HEK293 (cell line): ENCODE data around the gene ILK.

Experiments used
- SP2 ChIP-seq: fragments of 450-650 bp; formaldehyde crosslinking; IDR thresholded peaks from 2 replicates; pipeline ENCODE4 v1.5.1; 2016; ENCODE audit warnings: missing biosample characterization, missing genetic modification characterization
- TRIM28 ChIP-seq: IDR thresholded peaks from 2 replicates; pipeline ENCODE4 v1.6.1; 2011; ENCODE audit warnings: low read length, control low read depth, borderline replicate concordance
- WT1 ChIP-seq: fragments of 450-650 bp; formaldehyde crosslinking; IDR thresholded peaks from 2 replicates; pipeline ENCODE4 v1.5.1; 2016; ENCODE audit warnings: missing biosample characterization, missing genetic modification characterization
- ZNF121 ChIP-seq: fragments of 450-650 bp; formaldehyde crosslinking; IDR thresholded peaks from 2 replicates; pipeline ENCODE4 v1.5.1; 2016; ENCODE audit warnings: missing biosample characterization, missing genetic modification characterization
- ZNF792 ChIP-seq: fragments of 450-650 bp; formaldehyde crosslinking; IDR thresholded peaks from 2 replicates; pipeline ENCODE4 v1.5.1; 2016; ENCODE audit warnings: missing biosample characterization, missing genetic modification characterization
- ZNF830 ChIP-seq: fragments of 450-650 bp; IDR thresholded peaks from 2 replicates; pipeline ENCODE4 v1.5.0; 2018; ENCODE audit warnings: missing biosample characterization, missing genetic modification characterization, low read depth, mild to moderate bottlenecking, moderate library complexity
- ZNF837 ChIP-seq: fragments of 450-650 bp; formaldehyde crosslinking; IDR thresholded peaks from 2 replicates; pipeline ENCODE4 v1.5.1; 2016; ENCODE audit warnings: missing biosample characterization, missing genetic modification characterization
- TF ChIP-seq, protein P1 (sequence below): fragments of 450-650 bp; formaldehyde crosslinking; IDR thresholded peaks from 2 replicates; pipeline ENCODE4 v1.5.1; 2016; ENCODE audit warnings: missing biosample characterization, missing genetic modification characterization
- TF ChIP-seq, protein P2 (sequence below): fragments of 450-650 bp; formaldehyde crosslinking; IDR thresholded peaks from 2 replicates; pipeline ENCODE4 v1.5.1; 2016; ENCODE audit warnings: missing biosample characterization, missing genetic modification characterization, low read depth
- TF ChIP-seq, protein P3 (sequence below): fragments of 450-650 bp; formaldehyde crosslinking; IDR thresholded peaks from 2 replicates; pipeline ENCODE4 v1.5.1; 2016; ENCODE audit warnings: missing biosample characterization, missing genetic modification characterization
- TF ChIP-seq, protein P4 (sequence below): sonication (generic); formaldehyde crosslinking; IDR thresholded peaks from 2 replicates; pipeline ENCODE4 v1.8.1; 2022; ENCODE audit warnings: mild to moderate bottlenecking, moderate library complexity, missing genetic modification reagents
- TF ChIP-seq, protein P5 (sequence below): IDR thresholded peaks from 2 replicates; pipeline ENCODE4 v1.6.1; 2011; ENCODE audit warnings: mild to moderate bottlenecking, low read depth, low read length, borderline replicate concordance
- TF ChIP-seq, protein P6 (sequence below): fragments of 450-650 bp; formaldehyde crosslinking; IDR thresholded peaks from 2 replicates; pipeline ENCODE4 v1.5.1; 2017; ENCODE audit warnings: missing biosample characterization, missing genetic modification characterization
- TF ChIP-seq, protein P7 (sequence below): fragments of 450-650 bp; formaldehyde crosslinking; IDR thresholded peaks from 2 replicates; pipeline ENCODE4 v1.5.1; 2016; ENCODE audit warnings: missing biosample characterization, missing genetic modification characterization

DNA sequence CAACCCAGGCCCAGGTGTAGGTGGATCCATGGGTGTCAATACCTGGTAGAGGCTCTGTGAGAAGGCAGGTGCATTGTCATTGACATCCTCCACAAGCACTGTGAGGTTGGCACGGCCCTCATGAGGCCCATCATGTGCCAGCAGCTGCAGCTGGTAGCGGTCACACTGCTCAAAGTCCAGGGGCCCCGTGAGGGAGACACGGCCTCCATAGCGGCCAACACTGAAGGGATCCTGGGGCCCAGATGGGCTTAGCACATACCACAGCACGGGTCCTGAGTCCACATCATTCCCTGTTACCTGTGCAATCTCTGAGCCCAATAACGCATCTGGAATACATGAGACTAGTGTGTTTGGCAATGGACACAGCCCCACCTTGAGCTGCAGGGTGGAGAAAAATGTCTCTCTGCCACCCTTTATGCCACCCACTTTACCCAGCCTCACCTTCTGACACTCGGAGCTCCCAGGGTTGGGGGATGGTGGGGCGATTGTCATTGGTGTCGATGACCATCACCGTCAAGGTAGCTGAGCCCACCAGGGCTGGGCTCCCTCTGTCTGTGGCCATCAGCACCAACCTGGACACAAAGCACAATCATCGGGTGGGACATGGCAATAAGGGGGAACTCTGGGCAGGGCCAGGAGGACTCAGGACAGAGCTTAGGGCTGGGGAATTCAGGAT is 21.7 kb downstream of the ILK start:
- no peak for TF ChIP-seq WT1
- TF ChIP-seq, protein P1, sequence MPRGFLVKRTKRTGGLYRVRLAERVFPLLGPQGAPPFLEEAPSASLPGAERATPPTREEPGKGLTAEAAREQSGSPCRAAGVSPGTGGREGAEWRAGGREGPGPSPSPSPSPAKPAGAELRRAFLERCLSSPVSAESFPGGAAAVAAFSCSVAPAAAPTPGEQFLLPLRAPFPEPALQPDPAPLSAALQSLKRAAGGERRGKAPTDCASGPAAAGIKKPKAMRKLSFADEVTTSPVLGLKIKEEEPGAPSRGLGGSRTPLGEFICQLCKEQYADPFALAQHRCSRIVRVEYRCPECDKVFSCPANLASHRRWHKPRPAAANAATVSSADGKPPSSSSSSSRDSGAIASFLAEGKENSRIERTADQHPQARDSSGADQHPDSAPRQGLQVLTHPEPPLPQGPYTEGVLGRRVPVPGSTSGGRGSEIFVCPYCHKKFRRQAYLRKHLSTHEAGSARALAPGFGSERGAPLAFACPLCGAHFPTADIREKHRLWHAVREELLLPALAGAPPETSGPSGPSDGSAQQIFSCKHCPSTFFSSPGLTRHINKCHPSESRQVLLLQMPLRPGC, result no peak
- TF ChIP-seq, protein P2, sequence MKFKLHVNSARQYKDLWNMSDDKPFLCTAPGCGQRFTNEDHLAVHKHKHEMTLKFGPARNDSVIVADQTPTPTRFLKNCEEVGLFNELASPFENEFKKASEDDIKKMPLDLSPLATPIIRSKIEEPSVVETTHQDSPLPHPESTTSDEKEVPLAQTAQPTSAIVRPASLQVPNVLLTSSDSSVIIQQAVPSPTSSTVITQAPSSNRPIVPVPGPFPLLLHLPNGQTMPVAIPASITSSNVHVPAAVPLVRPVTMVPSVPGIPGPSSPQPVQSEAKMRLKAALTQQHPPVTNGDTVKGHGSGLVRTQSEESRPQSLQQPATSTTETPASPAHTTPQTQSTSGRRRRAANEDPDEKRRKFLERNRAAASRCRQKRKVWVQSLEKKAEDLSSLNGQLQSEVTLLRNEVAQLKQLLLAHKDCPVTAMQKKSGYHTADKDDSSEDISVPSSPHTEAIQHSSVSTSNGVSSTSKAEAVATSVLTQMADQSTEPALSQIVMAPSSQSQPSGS (tag by site-specific recombination), result no peak
- TF ChIP-seq, protein P3, sequence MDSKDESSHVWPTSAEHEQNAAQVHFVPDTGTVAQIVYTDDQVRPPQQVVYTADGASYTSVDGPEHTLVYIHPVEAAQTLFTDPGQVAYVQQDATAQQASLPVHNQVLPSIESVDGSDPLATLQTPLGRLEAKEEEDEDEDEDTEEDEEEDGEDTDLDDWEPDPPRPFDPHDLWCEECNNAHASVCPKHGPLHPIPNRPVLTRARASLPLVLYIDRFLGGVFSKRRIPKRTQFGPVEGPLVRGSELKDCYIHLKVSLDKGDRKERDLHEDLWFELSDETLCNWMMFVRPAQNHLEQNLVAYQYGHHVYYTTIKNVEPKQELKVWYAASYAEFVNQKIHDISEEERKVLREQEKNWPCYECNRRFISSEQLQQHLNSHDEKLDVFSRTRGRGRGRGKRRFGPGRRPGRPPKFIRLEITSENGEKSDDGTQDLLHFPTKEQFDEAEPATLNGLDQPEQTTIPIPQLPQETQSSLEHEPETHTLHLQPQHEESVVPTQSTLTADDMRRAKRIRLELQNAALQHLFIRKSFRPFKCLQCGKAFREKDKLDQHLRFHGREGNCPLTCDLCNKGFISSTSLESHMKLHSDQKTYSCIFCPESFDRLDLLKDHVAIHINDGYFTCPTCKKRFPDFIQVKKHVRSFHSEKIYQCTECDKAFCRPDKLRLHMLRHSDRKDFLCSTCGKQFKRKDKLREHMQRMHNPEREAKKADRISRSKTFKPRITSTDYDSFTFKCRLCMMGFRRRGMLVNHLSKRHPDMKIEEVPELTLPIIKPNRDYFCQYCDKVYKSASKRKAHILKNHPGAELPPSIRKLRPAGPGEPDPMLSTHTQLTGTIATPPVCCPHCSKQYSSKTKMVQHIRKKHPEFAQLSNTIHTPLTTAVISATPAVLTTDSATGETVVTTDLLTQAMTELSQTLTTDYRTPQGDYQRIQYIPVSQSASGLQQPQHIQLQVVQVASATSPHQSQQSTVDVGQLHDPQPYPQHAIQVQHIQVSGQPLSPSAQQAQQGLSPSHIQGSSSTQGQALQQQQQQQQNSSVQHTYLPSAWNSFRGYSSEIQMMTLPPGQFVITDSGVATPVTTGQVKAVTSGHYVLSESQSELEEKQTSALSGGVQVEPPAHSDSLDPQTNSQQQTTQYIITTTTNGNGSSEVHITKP (tag by site-specific recombination), result no peak
- TF ChIP-seq TRIM28, result no peak
- TF ChIP-seq, protein P4, sequence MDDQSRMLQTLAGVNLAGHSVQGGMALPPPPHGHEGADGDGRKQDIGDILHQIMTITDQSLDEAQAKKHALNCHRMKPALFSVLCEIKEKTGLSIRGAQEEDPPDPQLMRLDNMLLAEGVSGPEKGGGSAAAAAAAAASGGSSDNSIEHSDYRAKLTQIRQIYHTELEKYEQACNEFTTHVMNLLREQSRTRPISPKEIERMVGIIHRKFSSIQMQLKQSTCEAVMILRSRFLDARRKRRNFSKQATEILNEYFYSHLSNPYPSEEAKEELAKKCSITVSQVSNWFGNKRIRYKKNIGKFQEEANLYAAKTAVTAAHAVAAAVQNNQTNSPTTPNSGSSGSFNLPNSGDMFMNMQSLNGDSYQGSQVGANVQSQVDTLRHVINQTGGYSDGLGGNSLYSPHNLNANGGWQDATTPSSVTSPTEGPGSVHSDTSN (CRISPR knock-in tag), result no peak
- TF ChIP-seq ZNF792, result no peak
- no peak for TF ChIP-seq SP2 (tag by site-specific recombination)
- TF ChIP-seq, protein P5, sequence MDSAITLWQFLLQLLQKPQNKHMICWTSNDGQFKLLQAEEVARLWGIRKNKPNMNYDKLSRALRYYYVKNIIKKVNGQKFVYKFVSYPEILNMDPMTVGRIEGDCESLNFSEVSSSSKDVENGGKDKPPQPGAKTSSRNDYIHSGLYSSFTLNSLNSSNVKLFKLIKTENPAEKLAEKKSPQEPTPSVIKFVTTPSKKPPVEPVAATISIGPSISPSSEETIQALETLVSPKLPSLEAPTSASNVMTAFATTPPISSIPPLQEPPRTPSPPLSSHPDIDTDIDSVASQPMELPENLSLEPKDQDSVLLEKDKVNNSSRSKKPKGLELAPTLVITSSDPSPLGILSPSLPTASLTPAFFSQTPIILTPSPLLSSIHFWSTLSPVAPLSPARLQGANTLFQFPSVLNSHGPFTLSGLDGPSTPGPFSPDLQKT, result no peak
- TF ChIP-seq, protein P6, sequence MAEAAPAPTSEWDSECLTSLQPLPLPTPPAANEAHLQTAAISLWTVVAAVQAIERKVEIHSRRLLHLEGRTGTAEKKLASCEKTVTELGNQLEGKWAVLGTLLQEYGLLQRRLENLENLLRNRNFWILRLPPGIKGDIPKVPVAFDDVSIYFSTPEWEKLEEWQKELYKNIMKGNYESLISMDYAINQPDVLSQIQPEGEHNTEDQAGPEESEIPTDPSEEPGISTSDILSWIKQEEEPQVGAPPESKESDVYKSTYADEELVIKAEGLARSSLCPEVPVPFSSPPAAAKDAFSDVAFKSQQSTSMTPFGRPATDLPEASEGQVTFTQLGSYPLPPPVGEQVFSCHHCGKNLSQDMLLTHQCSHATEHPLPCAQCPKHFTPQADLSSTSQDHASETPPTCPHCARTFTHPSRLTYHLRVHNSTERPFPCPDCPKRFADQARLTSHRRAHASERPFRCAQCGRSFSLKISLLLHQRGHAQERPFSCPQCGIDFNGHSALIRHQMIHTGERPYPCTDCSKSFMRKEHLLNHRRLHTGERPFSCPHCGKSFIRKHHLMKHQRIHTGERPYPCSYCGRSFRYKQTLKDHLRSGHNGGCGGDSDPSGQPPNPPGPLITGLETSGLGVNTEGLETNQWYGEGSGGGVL, result no peak
- no peak for TF ChIP-seq ZNF121 (tag by site-specific recombination)
- TF ChIP-seq ZNF830 (tag by site-specific recombination), result no peak
- TF ChIP-seq, protein P7, sequence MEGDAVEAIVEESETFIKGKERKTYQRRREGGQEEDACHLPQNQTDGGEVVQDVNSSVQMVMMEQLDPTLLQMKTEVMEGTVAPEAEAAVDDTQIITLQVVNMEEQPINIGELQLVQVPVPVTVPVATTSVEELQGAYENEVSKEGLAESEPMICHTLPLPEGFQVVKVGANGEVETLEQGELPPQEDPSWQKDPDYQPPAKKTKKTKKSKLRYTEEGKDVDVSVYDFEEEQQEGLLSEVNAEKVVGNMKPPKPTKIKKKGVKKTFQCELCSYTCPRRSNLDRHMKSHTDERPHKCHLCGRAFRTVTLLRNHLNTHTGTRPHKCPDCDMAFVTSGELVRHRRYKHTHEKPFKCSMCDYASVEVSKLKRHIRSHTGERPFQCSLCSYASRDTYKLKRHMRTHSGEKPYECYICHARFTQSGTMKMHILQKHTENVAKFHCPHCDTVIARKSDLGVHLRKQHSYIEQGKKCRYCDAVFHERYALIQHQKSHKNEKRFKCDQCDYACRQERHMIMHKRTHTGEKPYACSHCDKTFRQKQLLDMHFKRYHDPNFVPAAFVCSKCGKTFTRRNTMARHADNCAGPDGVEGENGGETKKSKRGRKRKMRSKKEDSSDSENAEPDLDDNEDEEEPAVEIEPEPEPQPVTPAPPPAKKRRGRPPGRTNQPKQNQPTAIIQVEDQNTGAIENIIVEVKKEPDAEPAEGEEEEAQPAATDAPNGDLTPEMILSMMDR (tag by site-specific recombination), result no peak
- no peak for TF ChIP-seq ZNF837
